VCaP (cell line): ENCODE data around the gene UNC45A.

Source experiments
- H3K27ac ChIP-seq: fragments of 450-650 bp; 2 replicates; pipeline ENCODE4 v1.5.1; 2017
- TF ChIP-seq, protein P1 (sequence below): fragments of 450-650 bp; conservative IDR thresholded peaks from 2 replicates; pipeline ENCODE4 v1.5.1; 2017; ENCODE audit warnings: mild to moderate bottlenecking, moderate library complexity

The UNC45A gene

DNA sequence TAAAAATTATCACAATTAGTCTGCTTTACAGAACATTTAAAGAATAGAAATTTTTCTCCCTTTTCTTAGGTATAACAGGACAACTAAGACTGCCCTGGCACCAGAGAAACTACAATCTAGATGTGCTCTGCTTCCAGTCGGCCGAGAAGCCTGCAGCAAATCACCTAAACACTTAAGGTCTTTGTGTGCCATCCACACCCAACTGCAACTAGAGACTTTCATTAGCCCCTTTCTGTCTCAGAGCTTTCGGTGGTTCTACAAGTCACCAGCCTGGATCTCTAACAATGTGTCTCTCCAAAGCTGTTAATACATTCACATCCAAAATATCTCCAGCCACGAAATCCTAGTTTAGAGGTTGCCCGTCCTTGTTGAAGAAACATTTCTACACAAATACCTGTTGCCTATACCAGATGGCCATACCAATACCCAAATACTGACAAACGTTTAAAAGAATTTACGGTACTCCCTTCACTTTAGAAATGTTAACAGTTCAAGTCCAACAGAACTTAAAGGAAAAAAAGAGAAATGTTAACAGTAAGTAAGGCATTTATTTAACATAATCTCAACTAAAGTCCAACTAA, 52.6 kb downstream of the UNC45A start:
- TF ChIP-seq, protein P1, sequence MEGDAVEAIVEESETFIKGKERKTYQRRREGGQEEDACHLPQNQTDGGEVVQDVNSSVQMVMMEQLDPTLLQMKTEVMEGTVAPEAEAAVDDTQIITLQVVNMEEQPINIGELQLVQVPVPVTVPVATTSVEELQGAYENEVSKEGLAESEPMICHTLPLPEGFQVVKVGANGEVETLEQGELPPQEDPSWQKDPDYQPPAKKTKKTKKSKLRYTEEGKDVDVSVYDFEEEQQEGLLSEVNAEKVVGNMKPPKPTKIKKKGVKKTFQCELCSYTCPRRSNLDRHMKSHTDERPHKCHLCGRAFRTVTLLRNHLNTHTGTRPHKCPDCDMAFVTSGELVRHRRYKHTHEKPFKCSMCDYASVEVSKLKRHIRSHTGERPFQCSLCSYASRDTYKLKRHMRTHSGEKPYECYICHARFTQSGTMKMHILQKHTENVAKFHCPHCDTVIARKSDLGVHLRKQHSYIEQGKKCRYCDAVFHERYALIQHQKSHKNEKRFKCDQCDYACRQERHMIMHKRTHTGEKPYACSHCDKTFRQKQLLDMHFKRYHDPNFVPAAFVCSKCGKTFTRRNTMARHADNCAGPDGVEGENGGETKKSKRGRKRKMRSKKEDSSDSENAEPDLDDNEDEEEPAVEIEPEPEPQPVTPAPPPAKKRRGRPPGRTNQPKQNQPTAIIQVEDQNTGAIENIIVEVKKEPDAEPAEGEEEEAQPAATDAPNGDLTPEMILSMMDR: no peak
- H3K27ac ChIP-seq: peak overlapping the region; percentile 72

DNA sequence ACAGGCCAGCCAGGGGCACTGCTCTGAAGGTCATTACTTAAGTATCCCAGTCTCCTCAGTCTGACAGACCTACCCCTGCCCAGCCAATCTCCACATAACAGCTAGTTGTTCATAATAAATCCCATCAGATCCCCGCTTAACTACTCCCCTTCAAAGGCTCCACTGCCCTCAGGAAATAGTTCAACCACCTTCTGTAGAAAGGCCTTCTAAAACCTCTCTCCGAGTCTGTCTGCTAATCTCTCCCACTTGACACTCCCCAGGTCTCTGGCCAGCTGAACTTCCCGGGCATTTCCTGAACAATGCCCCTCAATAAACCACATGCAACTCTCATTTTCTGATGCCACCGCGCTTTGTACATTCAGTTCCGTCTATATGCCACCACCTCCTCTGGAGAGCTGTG, 53.2 kb downstream of the UNC45A start:
- TF ChIP-seq, protein P1: no peak
- peak overlapping the region; percentile 72 for H3K27ac ChIP-seq

DNA sequence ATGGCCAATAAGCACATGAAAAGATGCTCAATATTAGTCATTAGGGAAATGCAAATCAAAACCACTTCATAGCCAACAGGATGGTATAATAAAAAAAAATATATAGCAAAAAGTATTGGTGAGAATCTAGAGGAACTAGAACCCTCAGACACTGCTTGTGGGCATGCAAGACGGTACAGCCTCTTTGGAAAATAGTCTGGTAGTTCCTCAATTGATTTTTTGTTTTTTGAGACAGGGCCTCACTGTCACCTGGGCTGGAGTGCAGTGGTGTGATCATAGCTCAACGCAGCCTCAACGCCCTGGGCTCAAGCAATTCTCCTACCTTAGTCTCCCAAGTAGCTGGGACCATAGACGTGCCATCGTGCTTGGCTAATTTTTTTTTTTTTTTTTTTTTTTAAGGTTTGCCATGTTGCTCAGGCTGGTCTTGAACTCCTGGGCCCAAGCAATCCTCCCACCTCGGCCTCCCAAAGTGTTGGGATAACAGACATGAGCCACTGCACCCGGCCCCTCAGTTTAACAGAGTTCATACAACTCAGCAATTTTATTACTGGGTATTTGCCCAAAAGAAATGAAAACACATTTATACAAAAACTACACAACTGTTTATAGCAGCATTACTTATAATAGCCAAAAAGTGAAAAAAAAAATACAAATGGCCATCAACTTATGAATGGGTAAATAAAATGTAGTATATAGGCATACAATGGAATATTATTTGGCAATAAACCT, 54.1 kb downstream of the UNC45A start:
- TF ChIP-seq, protein P1: no peak
- H3K27ac ChIP-seq: peak overlapping the region; percentile 72; the same call in 1 of the 2 replicates

DNA sequence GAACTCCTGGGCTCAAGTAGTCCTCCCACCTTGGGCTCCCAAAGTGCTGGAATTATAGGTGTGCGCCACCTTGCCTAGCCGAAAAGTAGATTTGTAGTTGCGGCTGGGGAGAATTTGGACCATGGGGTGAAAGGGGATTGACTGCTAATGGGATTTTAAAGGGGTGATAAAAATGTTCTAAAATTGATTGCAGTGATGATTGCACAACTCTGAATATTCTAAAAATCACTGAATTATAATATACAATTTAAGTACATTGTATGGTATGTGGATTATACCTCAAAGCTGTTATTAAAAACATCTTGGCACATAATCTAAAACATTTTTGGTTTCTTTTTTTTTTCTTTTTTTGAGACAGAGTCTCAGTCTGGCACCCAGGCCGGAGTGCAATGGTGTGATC, 55.4 kb downstream of the UNC45A start:
- TF ChIP-seq, protein P1: no peak

DNA sequence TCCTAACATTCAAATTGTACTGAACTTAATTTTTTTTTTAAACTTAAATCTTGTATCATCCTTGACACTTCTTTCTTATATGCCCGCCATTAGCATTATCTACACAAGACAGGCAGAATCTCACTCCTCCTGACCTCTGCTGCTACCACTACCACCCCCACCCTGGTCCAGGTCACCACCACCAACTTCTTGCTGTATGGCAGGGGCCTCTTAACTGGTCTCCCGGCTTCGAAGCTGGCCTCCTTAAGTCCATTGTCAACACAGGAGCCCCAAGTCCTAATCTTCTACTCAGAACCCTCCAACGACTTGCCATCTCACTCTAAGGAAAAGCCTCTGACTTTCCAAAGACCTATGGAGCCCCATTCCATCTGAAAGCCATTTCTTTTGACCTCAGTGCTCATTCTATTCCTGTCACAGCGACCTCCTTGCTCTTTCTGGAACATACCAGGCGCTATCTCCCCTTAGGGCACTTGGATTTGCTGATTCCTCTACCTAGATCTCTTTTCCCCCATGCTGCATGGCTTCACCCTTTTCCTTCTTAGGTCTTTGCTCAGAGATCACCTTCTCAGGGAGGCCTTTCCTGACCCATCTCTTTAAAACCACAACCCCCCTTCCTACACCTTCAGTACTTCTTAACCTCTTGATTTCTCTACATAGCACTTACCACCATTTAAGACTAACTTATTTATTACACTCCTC, 56.7 kb downstream of the UNC45A start:
- peak overlapping the region; percentile 87; the same call in 1 of the 2 replicates for H3K27ac ChIP-seq
- TF ChIP-seq, protein P1: no peak

More for the DNA sequence above, 55.4 kb downstream of the UNC45A start:
- H3K27ac ChIP-seq: no peak overlapping the region

DNA sequence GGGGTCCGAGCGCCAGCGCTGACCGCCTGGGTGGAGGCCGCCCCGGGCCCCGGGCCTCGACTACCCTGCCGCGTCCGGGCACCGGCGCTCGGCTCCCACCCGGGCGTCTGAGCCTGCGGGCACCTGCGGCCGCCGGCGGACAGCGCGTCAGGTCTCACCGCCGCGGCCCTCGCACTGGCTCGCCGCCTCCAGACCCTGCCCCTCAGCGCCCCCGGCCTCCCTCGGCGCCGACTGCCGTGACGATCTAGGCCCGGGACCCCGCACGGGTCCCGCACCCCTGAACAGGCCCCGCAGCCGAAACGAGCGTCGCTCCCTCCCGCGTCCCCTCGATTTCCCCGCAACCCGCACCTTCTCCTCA, 59.0 kb downstream of the UNC45A start:
- TF ChIP-seq, protein P1: no peak
- H3K27ac ChIP-seq: peak overlapping the region; percentile 87

DNA sequence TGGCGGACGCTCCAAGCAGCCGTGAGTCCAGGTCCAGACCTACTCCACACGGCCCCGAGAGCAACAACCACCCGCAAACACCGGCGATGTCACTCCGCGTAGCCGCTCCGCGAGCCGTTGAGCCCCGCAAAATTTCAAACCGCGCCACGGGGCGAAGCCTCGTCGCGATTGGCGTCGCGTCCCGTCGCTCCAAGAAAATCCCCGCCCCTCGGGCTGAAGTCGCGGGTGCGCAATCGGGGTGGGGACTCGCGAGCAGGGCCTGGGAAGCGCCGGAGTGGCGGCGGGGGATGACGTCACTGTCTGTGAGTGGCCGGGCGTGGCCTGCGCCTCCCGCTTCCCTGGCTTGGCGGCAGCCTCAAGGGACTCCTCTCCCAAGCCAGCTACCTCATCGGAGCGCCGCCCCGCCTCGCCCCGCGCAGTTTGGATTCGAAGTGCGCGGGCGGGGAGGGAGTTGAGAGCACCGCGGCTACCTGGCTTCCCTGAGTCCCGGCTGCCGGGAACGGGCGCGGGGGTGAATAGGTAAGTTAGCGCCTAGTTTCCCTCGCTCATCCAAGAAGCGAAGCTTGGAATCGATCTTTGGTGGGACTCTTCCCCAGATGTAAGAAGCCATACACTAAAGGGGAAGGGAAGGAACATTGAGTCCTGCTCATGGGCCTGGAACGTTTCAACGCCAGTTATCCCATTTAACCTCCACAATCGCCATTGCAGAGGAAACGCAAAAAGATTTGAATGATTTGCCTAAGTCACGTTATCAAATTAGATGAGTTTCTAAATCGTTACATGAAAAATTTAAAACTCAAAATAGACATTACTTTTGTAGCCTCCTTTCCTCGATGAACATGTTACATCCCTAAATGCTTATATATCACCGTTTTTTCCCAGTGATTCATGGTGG, 59.6 kb downstream of the UNC45A start, which contains the start of gene PRC1:
PRC1 (minus strand) TSS at position 119 of the 895 bp plus-strand sequence; CDS start at position 1, 118 bp downstream.
- TF ChIP-seq, protein P1: no peak
- peak within 1 kb of the TSS; percentile 87 for H3K27ac ChIP-seq
